COLO668 (cell line): Measurements from ENCODE around the gene PPP1R14C.

Experiments
- DNase-seq: peaks from one replicate; lab custom pipeline; 2025; ENCODE audit not compliant: unreplicated experiment; lab: John Stamatoyannopoulos, UW

Gene PPP1R14C

GRCh38 chr6:150269130-150269856, 126.4 kb downstream of the PPP1R14C start:
- DNase-seq = no peak

DNA sequence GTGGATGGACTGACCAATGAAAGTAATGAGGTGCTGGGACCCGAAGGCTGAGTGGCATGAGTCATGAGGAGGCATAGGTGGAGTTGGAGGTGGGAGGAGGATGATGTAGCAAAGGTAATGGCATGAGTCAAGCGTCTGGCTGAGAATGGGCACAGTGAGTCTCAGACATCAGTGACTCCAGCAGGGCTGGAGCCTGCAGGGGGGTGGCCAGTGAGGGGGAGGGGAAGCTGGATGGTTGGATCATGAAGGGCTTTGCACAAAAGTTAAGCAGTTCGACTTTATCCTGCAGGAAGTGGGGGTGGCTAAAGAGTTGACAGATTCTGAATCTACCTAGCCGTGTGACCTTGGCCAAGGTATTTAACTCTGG, 127.0 kb downstream of the PPP1R14C start:
- no peak for DNase-seq

DNA sequence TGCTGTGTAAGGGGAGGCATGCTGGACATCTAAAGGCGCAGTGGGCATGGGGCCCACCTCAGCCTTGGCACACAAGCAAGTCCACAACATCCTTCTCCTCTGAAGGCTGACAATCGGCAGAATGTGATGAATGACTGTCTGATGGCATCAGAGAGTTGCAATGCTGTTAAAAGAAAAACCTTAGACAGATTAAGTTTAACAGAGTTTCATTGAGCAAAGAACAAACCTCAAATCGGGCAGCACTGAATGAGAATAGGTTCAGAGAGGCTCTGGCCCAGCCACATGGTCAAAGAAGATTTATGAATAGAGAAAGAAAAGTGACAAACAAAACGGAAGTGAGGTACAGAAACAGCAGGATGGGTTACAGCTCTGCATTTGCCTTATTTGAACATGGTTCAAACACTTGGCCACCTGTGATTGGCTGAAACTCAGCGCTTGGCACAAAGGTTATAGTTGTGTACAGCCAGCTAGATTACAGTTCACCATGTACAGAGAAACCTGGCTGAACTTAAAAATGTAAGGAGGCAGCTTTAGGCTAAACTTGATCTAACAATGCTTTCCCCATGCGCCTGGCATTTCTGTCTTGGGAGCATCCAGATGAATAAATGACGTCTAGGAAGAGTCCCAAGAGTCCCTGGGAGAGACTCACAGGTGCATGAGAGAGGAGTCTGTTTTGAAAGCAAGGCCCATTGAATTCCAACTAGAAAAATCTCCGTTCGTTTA, 127.6 kb downstream of the PPP1R14C start:
- DNase-seq = no peak

GRCh38 chr6:150271172-150271500, 128.3 kb downstream of the PPP1R14C start:
- DNase-seq = no peak

DNA sequence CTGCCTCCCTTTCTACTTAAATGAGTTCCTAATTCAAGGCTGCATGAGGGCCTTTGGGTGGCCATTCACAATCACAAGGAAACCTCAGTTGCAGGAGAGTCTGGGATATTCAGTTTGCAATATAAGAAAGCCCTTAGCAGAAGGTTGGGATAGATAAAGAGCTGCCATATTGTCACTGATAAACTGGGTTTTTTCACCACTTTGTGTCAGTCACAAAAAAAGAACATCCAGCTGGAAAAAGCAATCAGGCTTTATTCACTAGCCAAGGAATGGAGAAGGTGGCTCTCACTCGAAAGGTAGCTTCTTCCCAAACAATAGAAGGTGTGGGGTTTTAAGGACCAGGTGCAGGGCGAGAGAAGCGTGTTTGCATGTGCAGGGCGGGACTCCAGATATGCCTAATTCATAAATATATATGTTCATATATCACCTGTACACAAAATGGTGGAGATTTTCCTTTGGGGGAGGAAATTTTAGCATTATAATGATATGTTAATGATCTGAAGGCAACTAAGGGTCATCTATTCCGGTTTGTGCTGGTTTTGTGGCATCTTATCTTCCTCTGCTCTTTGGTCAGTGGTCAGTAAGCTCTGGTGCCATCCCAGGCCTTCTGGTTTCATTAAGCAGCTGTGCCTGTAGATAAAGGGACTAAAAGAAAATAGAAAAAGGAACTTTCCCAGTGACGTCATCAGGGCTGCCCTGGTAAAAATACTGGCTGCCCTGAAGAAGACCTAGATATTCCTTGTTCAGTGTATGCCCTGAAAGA, 128.8 kb downstream of the PPP1R14C start:
- no peak for DNase-seq

- no peak for DNase-seq
Observed at GRCh38 chr6:150272264-150272975, 129.6 kb downstream of the PPP1R14C start.

GRCh38 chr6:150272976-150273315, 130.1 kb downstream of the PPP1R14C start:
- no peak for DNase-seq

DNA sequence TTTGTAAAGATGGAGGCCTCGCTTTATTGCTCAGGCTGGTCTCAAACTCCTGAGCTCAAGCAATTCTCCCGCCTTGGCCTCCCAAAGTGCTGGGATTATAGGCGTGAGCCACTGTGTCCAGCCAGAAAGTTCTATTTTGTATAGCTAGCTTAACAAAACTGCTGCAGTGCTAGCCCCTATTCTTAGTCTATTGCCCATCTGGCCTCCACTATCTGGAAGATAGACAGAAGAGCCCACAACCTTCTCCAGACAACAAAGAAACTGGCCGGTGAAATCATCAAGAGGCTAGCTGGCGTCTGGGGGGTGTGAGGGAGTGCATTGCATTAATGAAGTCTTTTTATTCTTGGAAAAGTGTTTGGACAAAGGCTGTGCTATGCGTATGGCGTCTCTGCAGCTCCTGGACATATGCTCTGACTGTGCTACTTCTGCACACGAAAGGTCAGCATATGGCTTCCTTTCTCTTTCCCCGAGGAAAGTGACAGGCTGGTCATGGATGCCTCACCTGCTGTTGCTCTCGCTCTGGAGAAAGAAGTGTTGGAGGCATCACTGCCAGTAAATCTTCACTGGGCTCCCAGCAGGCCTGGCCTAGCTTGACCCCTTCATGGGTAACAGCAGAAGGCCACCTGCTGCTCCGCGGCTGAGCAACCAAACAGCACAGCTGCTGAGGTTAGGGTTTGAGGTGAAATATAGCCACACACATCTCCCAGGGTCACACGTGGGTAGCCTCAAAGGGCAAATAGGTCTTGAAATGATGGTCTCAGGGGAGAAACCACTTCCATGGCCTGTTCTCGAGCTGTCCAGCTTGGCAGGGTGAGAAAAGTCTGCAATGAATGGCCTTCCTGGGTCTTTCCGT, 130.8 kb downstream of the PPP1R14C start:
- DNase-seq = no peak

DNA sequence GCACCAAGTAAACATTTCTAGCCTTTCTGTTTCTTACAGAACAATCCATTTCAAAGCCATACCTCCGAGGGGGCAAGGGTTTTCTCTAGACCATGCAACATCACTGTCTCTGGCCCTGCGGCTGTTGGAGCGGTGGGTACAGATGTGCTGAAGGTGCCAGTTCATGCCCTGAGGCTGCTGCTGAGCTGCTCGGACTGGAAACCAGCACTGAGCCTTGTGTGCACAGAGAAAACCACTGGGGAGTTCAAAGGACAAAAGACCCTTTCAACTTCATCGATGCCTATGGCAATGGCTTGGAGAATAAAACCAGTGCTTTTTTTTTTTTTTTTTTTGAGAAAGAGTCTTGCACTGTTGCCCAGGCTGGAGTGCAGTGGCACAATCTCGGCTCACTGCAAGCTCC, 132.6 kb downstream of the PPP1R14C start:
- DNase-seq = no peak

DNA sequence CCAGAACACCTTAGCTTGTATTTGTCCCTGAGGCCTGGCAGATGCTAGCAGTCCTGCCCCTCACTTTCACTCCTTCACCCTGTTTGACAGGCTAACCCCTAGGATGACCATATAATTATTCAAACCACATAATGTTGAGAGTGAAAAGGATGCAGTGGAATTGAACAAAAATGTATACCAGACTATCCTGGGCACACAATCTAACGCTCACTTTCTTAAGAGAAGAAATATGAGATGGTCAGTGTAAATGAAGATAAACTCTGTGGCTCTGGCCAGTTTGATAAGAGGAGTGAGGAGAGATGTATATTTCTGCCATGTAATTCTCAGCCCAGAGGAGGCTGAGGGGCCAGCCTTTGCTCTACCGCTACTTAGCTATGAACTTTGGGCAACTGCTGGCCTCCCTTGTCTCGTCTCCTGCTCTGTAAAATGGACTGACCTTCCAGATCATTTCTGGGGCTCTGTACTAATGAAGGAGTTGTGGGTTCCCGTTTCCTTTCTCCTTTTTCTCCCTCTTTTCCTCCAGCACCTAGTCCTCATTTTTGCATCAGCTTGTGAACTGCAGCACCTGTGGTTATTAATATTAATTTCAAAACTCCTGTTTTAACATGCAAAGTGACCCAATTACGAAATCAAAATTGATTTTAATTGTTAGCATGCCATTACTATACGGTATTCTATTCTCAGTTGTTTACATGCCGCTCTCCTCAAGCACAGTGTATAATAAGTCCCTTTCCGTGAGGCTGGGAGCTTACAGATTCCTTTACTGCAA, 133.5 kb downstream of the PPP1R14C start:
- no peak for DNase-seq

GRCh38 chr6:150276937-150277742, 134.3 kb downstream of the PPP1R14C start:
- no peak for DNase-seq

DNA sequence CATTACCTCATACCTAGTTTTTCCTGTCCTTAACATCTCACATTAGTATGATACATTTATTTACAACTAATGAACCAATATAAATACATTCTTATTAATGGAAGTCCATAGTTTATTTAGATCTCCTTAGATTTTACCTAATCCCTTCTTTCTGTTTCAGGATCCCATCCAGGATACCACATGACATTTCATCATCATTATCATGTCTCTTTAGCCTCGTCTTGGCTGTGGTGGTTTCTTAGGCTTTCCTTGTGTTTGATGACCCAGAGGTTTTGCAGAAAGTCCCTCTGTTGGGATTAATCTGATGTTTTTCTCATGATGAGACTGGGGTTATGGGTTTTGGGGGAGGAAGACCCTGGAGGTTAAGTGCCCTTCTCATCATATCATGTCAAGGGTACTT, 136.7 kb downstream of the PPP1R14C start:
- no peak for DNase-seq

DNA sequence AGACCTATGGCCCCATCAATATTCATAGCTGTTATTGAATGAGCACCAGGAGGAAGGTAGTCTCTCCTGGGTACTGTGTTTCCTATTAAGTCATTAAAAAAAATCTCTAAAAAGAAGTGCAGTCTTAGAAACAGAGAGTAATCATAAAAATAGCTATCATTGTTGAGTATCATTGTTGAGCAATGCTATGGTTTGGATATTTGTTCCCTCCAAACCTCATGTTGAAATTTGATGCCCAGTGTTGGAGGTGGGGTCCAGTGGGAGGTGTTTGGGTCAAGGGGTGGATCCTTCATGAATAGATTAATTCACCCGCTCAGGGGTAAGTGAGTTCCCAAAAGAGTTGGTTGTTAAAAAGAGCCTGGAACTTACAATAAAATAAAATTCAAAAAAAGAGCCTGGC, 137.9 kb downstream of the PPP1R14C start:
- DNase-seq = no peak

GRCh38 chr6:150281767-150282166, 138.9 kb downstream of the PPP1R14C start:
- DNase-seq = no peak

GRCh38 chr6:150282806-150283205, 140.0 kb downstream of the PPP1R14C start:
- DNase-seq = no peak

GRCh38 chr6:150286460-150286859, 143.6 kb downstream of the PPP1R14C start:
- DNase-seq = no peak

- no peak for DNase-seq
Observed at GRCh38 chr6:150286912-150287311, 144.1 kb downstream of the PPP1R14C start.

GRCh38 chr6:150288456-150288855, 145.6 kb downstream of the PPP1R14C start:
- no peak for DNase-seq

DNA sequence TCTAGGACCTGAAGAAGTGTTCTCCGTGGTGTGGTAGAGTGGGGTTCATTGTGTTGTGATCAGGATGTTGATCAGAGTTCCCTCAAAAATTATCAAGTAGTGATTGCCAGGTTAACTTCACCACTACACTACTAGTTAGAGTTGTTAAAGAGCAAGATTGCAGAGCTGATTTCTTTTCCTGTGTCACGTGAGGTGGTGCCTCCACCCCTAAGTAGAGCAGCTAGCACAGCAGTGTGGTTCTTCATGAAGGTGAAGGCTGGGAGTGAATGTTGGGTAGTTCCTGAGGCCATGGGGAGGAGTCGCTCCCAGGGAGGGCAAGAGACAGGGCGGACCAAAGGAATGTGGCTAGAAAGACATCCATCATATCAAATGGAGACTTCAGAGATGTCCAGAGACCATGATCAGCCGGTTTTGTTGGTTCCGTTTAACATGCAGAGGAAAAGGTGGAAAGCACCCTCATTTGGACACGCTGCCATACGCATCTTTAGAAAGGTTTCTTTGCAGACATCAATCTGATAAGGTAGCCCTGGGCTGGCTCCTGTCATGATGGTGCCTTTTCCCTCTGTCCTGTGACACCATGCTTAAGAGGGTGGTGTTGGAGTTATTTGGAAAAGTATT, 146.7 kb downstream of the PPP1R14C start:
- DNase-seq = no peak
